ENCODE results near the gene NOG.

The NOG gene

GRCh38 chr17:56593086-56593645 is 333 bp upstream of the NOG start:
- no peak overlapping the region for H3K27ac ChIP-seq

GRCh38 chr17:56594320-56595107 is 1.0 kb downstream of the NOG start:
- Histone ChIP-seq H3K27me3 (peaks cover 100% of the 10 kb centered on the region), H3K27ac (no peak overlapping the region), H3K4me3 (ENCODE audit: low read depth in 1 of 2, low read length in 1 of 2) (peak overlapping the region in 1 of 2 experiments; percentile 55), H3K9me3 (no peaks in the 10 kb centered on the region), H3K4me1 (ENCODE audit: control insufficient read depth in 1 of 2, insufficient read depth in 1 of 2, low read depth in 1 of 2, low read length in 1 of 2) (peaks cover 26 to 47% of the 10 kb centered on the region in 2 experiments), H3K36me3 (no peaks in the 10 kb centered on the region)
- TF ChIP-seq CTCF (IDR thresholded peaks at IDR 0.05): no peak

More at GRCh38 chr17:56593086-56593645, 333 bp upstream of the NOG start:
- no peaks in the 10 kb centered on the region for H3K9me3 ChIP-seq
- H3K4me3 ChIP-seq (ENCODE audit: low read depth in 1 of 2, low read length in 1 of 2): peak overlapping the region; percentile 20 to 55
- peaks cover 100% of the 10 kb centered on the region for H3K27me3 ChIP-seq
- H3K36me3 ChIP-seq: no peaks in the 10 kb centered on the region
- TF ChIP-seq CTCF (IDR thresholded peaks at IDR 0.05): no peak
- H3K4me1 ChIP-seq (ENCODE audit: control insufficient read depth in 1 of 2, insufficient read depth in 1 of 2, low read depth in 1 of 2, low read length in 1 of 2): peaks cover 26 to 47% of the 10 kb centered on the region in 2 experiments

GRCh38 chr17:56595108-56595418 is 1.6 kb downstream of the NOG start:
- Histone ChIP-seq H3K4me1 (ENCODE audit: control insufficient read depth in 1 of 2, insufficient read depth in 1 of 2, low read depth in 1 of 2, low read length in 1 of 2) (peaks cover 26 to 47% of the 10 kb centered on the region in 2 experiments), H3K36me3 (no peaks in the 10 kb centered on the region), H3K4me3 (ENCODE audit: low read depth in 1 of 2, low read length in 1 of 2) (no peak overlapping the region), H3K27ac (no peak overlapping the region), H3K27me3 (peaks cover 100% of the 10 kb centered on the region), H3K9me3 (no peaks in the 10 kb centered on the region)
- TF ChIP-seq CTCF (IDR thresholded peaks at IDR 0.05): no peak

- Histone ChIP-seq H3K9me3 (no peaks in the 10 kb centered on the region), H3K27ac (no peak overlapping the region), H3K4me3 (ENCODE audit: low read depth in 1 of 2, low read length in 1 of 2) (no peak overlapping the region), H3K36me3 (no peaks in the 10 kb centered on the region), H3K4me1 (ENCODE audit: control insufficient read depth in 1 of 2, insufficient read depth in 1 of 2, low read depth in 1 of 2, low read length in 1 of 2) (peaks cover 26 to 47% of the 10 kb centered on the region in 2 experiments), H3K27me3 (peaks cover 99% of the 10 kb centered on the region)
- TF ChIP-seq CTCF (IDR thresholded peaks at IDR 0.05): no peak
Observed at GRCh38 chr17:56595831-56596690, 2.6 kb downstream of the NOG start.

GRCh38 chr17:56596691-56597494 is 3.4 kb downstream of the NOG start:
- Histone ChIP-seq H3K4me3 (ENCODE audit: low read depth in 1 of 2, low read length in 1 of 2) (no peak overlapping the region), H3K27me3 (peaks cover 94% of the 10 kb centered on the region), H3K4me1 (ENCODE audit: control insufficient read depth in 1 of 2, insufficient read depth in 1 of 2, low read depth in 1 of 2, low read length in 1 of 2) (peaks cover 26 to 47% of the 10 kb centered on the region in 2 experiments), H3K27ac (no peak overlapping the region), H3K36me3 (no peaks in the 10 kb centered on the region), H3K9me3 (no peaks in the 10 kb centered on the region)
- no peak for TF ChIP-seq CTCF (IDR thresholded peaks at IDR 0.05)

Data from neutrophil (primary cell).